DOHH2 (cell line): Measurements from ENCODE around the gene GALNT15.

Experiments used
- H3F3A ChIP-seq: fragments of 200-600 bp; sonication (generic), shearing (Covaris generic); 2 replicates; pipeline ENCODE4 v1.6.0; 2016; ENCODE audit warnings: antibody characterized with exemption, mild to moderate bottlenecking; ENCODE audit not compliant: control insufficient read depth, insufficient read depth
- H3K27ac ChIP-seq: fragments of 200-600 bp; sonication (generic); 2 replicates; pipeline ENCODE4 v1.5.1; 2014; ENCODE audit warnings: low read depth, mild to moderate bottlenecking, low read length, moderate library complexity
- H3K27me3 ChIP-seq: fragments of 200-600 bp; sonication (generic); 2 replicates; pipeline ENCODE4 v1.6.1; 2014; ENCODE audit warnings: mild to moderate bottlenecking, low read length, mixed read lengths; ENCODE audit not compliant: control insufficient read depth
- H3K36me3 ChIP-seq: fragments of 200-600 bp; sonication (generic); 2 replicates; pipeline ENCODE4 v1.6.1; 2014; ENCODE audit warnings: mild to moderate bottlenecking, low read length, moderate library complexity, mixed read lengths; ENCODE audit not compliant: control insufficient read depth
- H3K4me1 ChIP-seq: fragments of 200-600 bp; sonication (generic); 2 replicates; pipeline ENCODE4 v1.6.1; 2014; ENCODE audit warnings: mild to moderate bottlenecking, low read length, mixed read lengths; ENCODE audit not compliant: control insufficient read depth
- H3K4me2 ChIP-seq: fragments of 200-600 bp; sonication (generic); 2 replicates; pipeline ENCODE4 v1.6.0; 2014; ENCODE audit warnings: mild to moderate bottlenecking, low read length, moderate library complexity
- H3K4me3 ChIP-seq: fragments of 200-600 bp; sonication (generic); 2 replicates; pipeline ENCODE4 v1.5.1; 2014; ENCODE audit warnings: mild to moderate bottlenecking, low read length, mixed read lengths
- H3K79me2 ChIP-seq: fragments of 200-600 bp; sonication (generic); 2 replicates; pipeline ENCODE4 v1.6.1; 2014; ENCODE audit warnings: mild to moderate bottlenecking, low read length, mixed read lengths; ENCODE audit not compliant: control insufficient read depth
- H3K9me2 ChIP-seq: fragments of 200-600 bp; sonication (generic); replicated peaks from 2 replicates; pipeline ENCODE4 v1.6.1; 2014; ENCODE audit warnings: mild to moderate bottlenecking, low read length, mixed read lengths; ENCODE audit not compliant: control insufficient read depth
- H3K9me3 ChIP-seq: fragments of 200-600 bp; sonication (generic); 2 replicates; pipeline ENCODE4 v1.6.1; 2014; ENCODE audit warnings: antibody characterized with exemption, low read length, mixed read lengths; ENCODE audit not compliant: control insufficient read depth, insufficient read depth
- H4K20me1 ChIP-seq: fragments of 200-600 bp; sonication (generic); 2 replicates; pipeline ENCODE4 v1.6.0; 2014; ENCODE audit warnings: low read depth, mild to moderate bottlenecking, antibody characterized with exemption, low read length, moderate library complexity; ENCODE audit not compliant: control insufficient read depth, insufficient read depth
- CTCF ChIP-seq: fragments of 200-600 bp; sonication (generic); IDR thresholded peaks from one replicate; pipeline ENCODE4 v1.5.1; 2014; ENCODE audit warnings: antibody characterized with exemption, mild to moderate bottlenecking, low read depth, low read length; ENCODE audit not compliant: poor library complexity, severe bottlenecking
- EZH2phosphoT487 ChIP-seq: fragments of 200-600 bp; sonication (generic); IDR thresholded peaks from 2 replicates; pipeline ENCODE4 v1.6.1; 2017; ENCODE audit warnings: borderline replicate concordance, mild to moderate bottlenecking, antibody characterized with exemption, low read length, moderate library complexity, mixed read lengths

Gene GALNT15

GRCh38 chr3:16229681-16230080, 55.2 kb downstream of the GALNT15 start:
- peaks cover 2% of the 10 kb centered on the region; the same call in 1 of the 2 replicates for H3K27me3 ChIP-seq
- H3K9me2 ChIP-seq = no peaks in the 10 kb centered on the region
- H3K9me3 ChIP-seq = no peaks in the 10 kb centered on the region
- H3K27ac ChIP-seq = no peak overlapping the region
- H3K4me2 ChIP-seq = no peak overlapping the region
- no peak for TF ChIP-seq CTCF
- H3K79me2 ChIP-seq = no peaks in the 10 kb centered on the region
- no peaks in the 10 kb centered on the region for H3K36me3 ChIP-seq
- no peaks in the 10 kb centered on the region for H4K20me1 ChIP-seq
- no peaks in the 10 kb centered on the region for H3F3A ChIP-seq
- no peaks in the 10 kb centered on the region for H3K4me1 ChIP-seq
- no peak overlapping the region for H3K4me3 ChIP-seq

GRCh38 chr3:16231983-16232382, 57.5 kb downstream of the GALNT15 start:
- Histone ChIP-seq H3K27ac (no peak overlapping the region), H3K79me2 (no peaks in the 10 kb centered on the region), H3K4me2 (no peak overlapping the region), H3K36me3 (no peaks in the 10 kb centered on the region), H3K9me2 (no peaks in the 10 kb centered on the region), H3K4me3 (no peak overlapping the region), H3K4me1 (no peaks in the 10 kb centered on the region), H3F3A (no peaks in the 10 kb centered on the region), H4K20me1 (no peaks in the 10 kb centered on the region), H3K27me3 (peaks cover 2% of the 10 kb centered on the region; the same call in 1 of the 2 replicates), H3K9me3 (no peaks in the 10 kb centered on the region)
- TF ChIP-seq EZH2phosphoT487 (no peak), CTCF (no peak)

DNA sequence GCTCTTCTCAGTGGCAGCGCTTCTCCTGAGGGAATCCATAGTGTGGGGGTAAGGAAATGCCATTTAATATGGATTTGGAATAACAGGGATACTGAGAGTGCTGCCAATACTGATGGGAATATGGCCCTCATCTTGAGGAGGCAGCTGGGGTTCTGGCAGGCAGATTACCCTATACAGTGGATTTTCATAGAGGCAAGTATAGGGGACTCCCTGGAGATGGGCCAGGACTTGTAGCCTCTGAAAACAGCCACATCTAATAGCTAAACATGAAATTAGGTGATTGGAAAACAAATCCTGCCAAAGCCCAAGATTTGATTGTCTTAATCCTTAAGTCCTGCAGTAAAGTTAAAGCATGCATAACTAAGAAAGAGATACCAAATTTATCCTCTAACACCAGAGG, 59.3 kb downstream of the GALNT15 start:
- H3K4me1 ChIP-seq = no peaks in the 10 kb centered on the region
- H3K27me3 ChIP-seq = peaks cover 2% of the 10 kb centered on the region; the same call in 1 of the 2 replicates
- H3K27ac ChIP-seq = no peak overlapping the region
- H3K9me3 ChIP-seq = no peaks in the 10 kb centered on the region
- TF ChIP-seq CTCF = no peak
- TF ChIP-seq EZH2phosphoT487 = no peak
- H3K79me2 ChIP-seq = no peaks in the 10 kb centered on the region
- no peak overlapping the region for H3K4me2 ChIP-seq
- H3K9me2 ChIP-seq = no peaks in the 10 kb centered on the region
- H4K20me1 ChIP-seq = no peaks in the 10 kb centered on the region
- H3K4me3 ChIP-seq = no peak overlapping the region
- no peaks in the 10 kb centered on the region for H3K36me3 ChIP-seq
- no peaks in the 10 kb centered on the region for H3F3A ChIP-seq

DNA sequence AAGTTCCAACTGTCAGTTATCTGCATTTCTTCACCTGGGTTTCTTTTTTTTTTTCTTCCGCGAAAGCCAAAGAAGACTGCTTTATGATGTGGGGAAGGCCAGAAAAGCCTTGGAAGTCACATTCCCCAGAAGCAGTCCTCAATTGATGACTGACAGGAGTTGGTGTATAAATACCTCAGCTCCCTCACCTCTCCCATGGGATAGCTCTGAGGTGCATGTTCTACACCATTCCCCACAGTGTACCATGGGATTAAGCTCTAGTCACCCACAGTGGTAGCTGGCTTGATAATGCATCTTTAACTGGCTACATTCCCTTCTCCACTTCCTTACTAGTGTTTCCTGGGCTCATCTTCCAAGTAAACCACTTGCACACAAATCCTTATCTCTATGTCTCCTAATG, 59.8 kb downstream of the GALNT15 start:
- no peak overlapping the region for H3K27ac ChIP-seq
- H3F3A ChIP-seq = no peaks in the 10 kb centered on the region
- TF ChIP-seq EZH2phosphoT487 (no peak), CTCF (no peak)
- no peaks in the 10 kb centered on the region for H3K9me2 ChIP-seq
- H3K4me2 ChIP-seq = no peak overlapping the region
- no peaks in the 10 kb centered on the region for H3K79me2 ChIP-seq
- no peak overlapping the region for H3K4me3 ChIP-seq
- no peaks in the 10 kb centered on the region for H3K9me3 ChIP-seq
- no peaks in the 10 kb centered on the region for H3K36me3 ChIP-seq
- H4K20me1 ChIP-seq = no peaks in the 10 kb centered on the region
- peaks cover 2% of the 10 kb centered on the region; the same call in 1 of the 2 replicates for H3K27me3 ChIP-seq
- H3K4me1 ChIP-seq = no peaks in the 10 kb centered on the region
